Fibroblast of lung (primary cell): Measurements from ENCODE around the gene SPEM3. TPM values are rescaled to one million over a fixed set of nuclear protein-coding genes. Genes with fewer than 3 reads are reported as not detected.

Experiments used
- DNase-seq, 2 donors: peaks; one replicate each; pipeline versions ENCODE4 v3.0.0 to v3.0.0-alpha.2; 2010; ENCODE audit warnings: low read depth in 2 of 2
- H2AFZ ChIP-seq: 2 replicates; pipeline ENCODE4 v1.5.1; 2012; ENCODE audit warnings: low read length, control low read depth, inconsistent platforms
- H3K27ac ChIP-seq: 2 replicates; pipeline ENCODE4 v1.5.1; 2011; ENCODE audit warnings: low read length, control low read depth; ENCODE audit not compliant: insufficient read depth
- H3K27me3 ChIP-seq: 2 replicates; pipeline ENCODE4 v1.5.1; 2011; ENCODE audit warnings: mild to moderate bottlenecking, low read length; ENCODE audit not compliant: control insufficient read depth, insufficient read depth
- H3K36me3 ChIP-seq: 2 replicates; pipeline ENCODE4 v1.5.1; 2011; ENCODE audit warnings: low read length; ENCODE audit not compliant: control insufficient read depth, insufficient read depth
- H3K4me1 ChIP-seq: 2 replicates; pipeline ENCODE4 v1.5.1; 2011; ENCODE audit warnings: low read length; ENCODE audit not compliant: control insufficient read depth, insufficient read depth; ENCODE audit errors: extremely low read depth
- H3K4me2 ChIP-seq: 2 replicates; pipeline ENCODE4 v1.5.1; 2011; ENCODE audit warnings: low read length, control low read depth; ENCODE audit not compliant: insufficient read depth; ENCODE audit errors: extremely low read depth
- H3K4me3 ChIP-seq, 4 experiments: fragments of 200-600 bp in 1 of 4; sonication (generic) in 1 of 4; replicated peaks in 1 of 4; 2 replicates each; pipeline ENCODE4 v1.5.1; 2011 to 2016; ENCODE audit warnings: low read length in 4 of 4, low read depth in 3 of 4, mild to moderate bottlenecking in 3 of 4, control low read depth in 2 of 4, inconsistent platforms in 1 of 4, mixed read lengths in 1 of 4; ENCODE audit not compliant: insufficient read depth in 1 of 4; ENCODE audit errors: control extremely low read depth in 1 of 4
- H3K79me2 ChIP-seq: 2 replicates; pipeline ENCODE4 v1.5.1; 2012; ENCODE audit warnings: mild to moderate bottlenecking, low read length, inconsistent platforms; ENCODE audit not compliant: control insufficient read depth, insufficient read depth
- H3K9ac ChIP-seq: 2 replicates; pipeline ENCODE4 v1.5.1; 2011; ENCODE audit warnings: mild to moderate bottlenecking, low read length, control low read depth; ENCODE audit not compliant: insufficient read depth
- H3K9me3 ChIP-seq: 2 replicates; pipeline ENCODE4 v1.5.1; 2012; ENCODE audit warnings: low read depth, low read length; ENCODE audit not compliant: control insufficient read depth, insufficient read depth
- H4K20me1 ChIP-seq: 2 replicates; pipeline ENCODE4 v1.5.1; 2011; ENCODE audit warnings: low read length; ENCODE audit not compliant: control insufficient read depth, insufficient read depth; ENCODE audit errors: extremely low read depth
- EZH2 ChIP-seq: IDR thresholded peaks from 2 replicates; pipeline ENCODE4 v1.5.1; 2012; ENCODE audit warnings: low read length, control low read depth, mild to moderate bottlenecking; ENCODE audit errors: missing control alignments
- polyA plus RNA-seq, 2 donors: library from polyadenylated mRNA; depleted of rRNA in 1 of 2; stranded (reverse) in 1 of 2; unstranded in 1 of 2; fragments of >200 nt; gene quantifications; 2 replicates each; pipeline ENCODE4 v1.2.1, GENCODE V29; 2011 to 2012; ENCODE audit warnings: missing spikeins in 1 of 2
- total RNA-seq: library from RNA; depleted of rRNA; stranded (reverse); fragments of >200 nt; gene quantifications from 2 replicates; pipeline ENCODE4 v1.2.1, GENCODE V29; 2014
- TF ChIP-seq, protein P1 (sequence below), 2 donors: IDR thresholded peaks in 1 of 2; conservative IDR thresholded peaks in 1 of 2; 1 replicate in 1 of 2; 2 replicates in 1 of 2; pipeline ENCODE4 v1.5.1; 2011 to 2012; ENCODE audit warnings: low read length in 2 of 2, control low read depth in 1 of 2, inconsistent platforms in 1 of 2, low read depth in 1 of 2, mild to moderate bottlenecking in 1 of 2

Gene SPEM3
- total and polyA plus RNA-seq, 2 donors (not counting 1 experiment from before 2014, with no cell fraction given) = not detected

DNA sequence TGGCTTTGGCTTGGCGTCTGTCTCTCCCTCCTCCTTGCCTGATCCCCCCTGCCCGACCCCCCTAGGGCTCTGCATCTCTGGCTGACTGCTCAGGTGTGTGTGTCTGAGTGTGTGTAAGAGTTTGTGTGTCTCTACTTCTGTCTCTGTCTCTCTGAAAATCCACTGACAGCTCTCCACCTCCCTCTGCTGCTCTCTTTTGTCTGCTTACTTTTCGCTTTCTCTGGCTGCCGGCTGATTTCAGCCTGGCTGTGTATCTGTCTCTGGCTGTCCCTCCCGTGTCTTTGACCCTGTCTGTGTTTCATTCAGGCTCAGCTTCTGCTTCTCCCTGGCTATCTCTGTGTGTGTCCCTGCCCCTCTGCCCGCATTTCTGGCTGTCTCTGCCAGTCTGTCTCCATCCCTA is 12.3 kb upstream of the SPEM3 start:
- H4K20me1 ChIP-seq = no peaks in the 10 kb centered on the region
- H3K36me3 ChIP-seq = peaks cover 7% of the 10 kb centered on the region
- no peak overlapping the region for H3K9ac ChIP-seq
- no peaks in the 10 kb centered on the region for H3K27me3 ChIP-seq
- no peaks in the 10 kb centered on the region for H3K9me3 ChIP-seq
- DNase-seq = no peak
- TF ChIP-seq, protein P1, sequence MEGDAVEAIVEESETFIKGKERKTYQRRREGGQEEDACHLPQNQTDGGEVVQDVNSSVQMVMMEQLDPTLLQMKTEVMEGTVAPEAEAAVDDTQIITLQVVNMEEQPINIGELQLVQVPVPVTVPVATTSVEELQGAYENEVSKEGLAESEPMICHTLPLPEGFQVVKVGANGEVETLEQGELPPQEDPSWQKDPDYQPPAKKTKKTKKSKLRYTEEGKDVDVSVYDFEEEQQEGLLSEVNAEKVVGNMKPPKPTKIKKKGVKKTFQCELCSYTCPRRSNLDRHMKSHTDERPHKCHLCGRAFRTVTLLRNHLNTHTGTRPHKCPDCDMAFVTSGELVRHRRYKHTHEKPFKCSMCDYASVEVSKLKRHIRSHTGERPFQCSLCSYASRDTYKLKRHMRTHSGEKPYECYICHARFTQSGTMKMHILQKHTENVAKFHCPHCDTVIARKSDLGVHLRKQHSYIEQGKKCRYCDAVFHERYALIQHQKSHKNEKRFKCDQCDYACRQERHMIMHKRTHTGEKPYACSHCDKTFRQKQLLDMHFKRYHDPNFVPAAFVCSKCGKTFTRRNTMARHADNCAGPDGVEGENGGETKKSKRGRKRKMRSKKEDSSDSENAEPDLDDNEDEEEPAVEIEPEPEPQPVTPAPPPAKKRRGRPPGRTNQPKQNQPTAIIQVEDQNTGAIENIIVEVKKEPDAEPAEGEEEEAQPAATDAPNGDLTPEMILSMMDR (conservative IDR thresholded peaks at IDR 0.05 in 1 of 2, IDR thresholded peaks at IDR 0.05 in 1 of 2; ENCODE audit: low read depth in 1 of 2, low read length in 2 of 2) = no peak
- no peak for TF ChIP-seq EZH2
- H3K4me2 ChIP-seq = no peak overlapping the region
- H3K79me2 ChIP-seq = no peaks in the 10 kb centered on the region
- H3K27ac ChIP-seq = no peak overlapping the region
- no peak overlapping the region for H2AFZ ChIP-seq
- peaks cover 7% of the 10 kb centered on the region for H3K4me1 ChIP-seq
- no peak overlapping the region for H3K4me3 ChIP-seq

- Histone ChIP-seq H2AFZ (no peak overlapping the region), H3K9ac (no peak overlapping the region), H3K9me3 (no peaks in the 10 kb centered on the region), H4K20me1 (no peaks in the 10 kb centered on the region), H3K27ac (no peak overlapping the region), H3K79me2 (no peaks in the 10 kb centered on the region), H3K4me2 (no peak overlapping the region), H3K4me3 (no peak overlapping the region), H3K4me1 (peaks cover 7% of the 10 kb centered on the region), H3K36me3 (peaks cover 7% of the 10 kb centered on the region), H3K27me3 (no peaks in the 10 kb centered on the region)
- no peak for TF ChIP-seq EZH2
- TF ChIP-seq, protein P1 (conservative IDR thresholded peaks at IDR 0.05 in 1 of 2, IDR thresholded peaks at IDR 0.05 in 1 of 2; ENCODE audit: low read depth in 1 of 2, low read length in 2 of 2) = no peak
- no peak for DNase-seq
These were observed 11.5 kb upstream of the SPEM3 start for GRCh38 chr17:7417056-7417655.

DNA sequence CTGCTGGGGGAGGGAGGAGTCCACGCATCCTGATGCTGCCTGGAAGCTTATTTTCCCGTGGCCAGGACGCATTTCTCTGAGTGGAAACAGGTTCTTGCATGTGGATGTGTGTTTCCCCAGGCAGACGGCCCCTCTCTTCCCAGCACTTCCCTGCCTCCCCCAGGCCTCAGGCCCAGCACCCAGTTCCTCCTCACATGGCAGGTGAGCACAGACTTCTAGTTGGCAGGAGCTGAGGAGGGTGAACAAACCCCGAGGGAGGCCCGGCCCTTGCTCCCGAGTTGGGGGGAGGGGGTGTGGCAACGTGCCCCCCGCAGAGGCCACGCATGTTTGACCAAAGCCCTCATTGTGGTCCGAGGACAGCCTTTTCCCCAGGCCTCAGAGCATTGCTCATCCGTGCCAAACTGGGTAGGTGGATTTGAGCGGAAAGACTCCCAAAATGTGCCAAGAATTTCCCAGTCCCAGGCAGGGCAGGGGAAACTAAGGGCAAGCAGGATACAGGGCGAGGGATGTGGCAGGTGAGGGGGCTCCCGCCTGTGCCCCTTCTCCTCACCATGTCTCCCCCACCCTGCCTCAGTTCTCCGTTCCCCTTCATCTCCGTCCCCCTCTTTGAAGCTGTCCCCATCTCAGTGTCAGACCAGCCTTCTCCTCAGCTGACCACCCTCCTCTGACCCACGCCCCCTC is 10.0 kb upstream of the SPEM3 start:
- H3K36me3 ChIP-seq = peaks cover 7% of the 10 kb centered on the region
- no peaks in the 10 kb centered on the region for H3K79me2 ChIP-seq
- no peak overlapping the region for H3K27ac ChIP-seq
- no peak overlapping the region for H2AFZ ChIP-seq
- H4K20me1 ChIP-seq = no peaks in the 10 kb centered on the region
- H3K9me3 ChIP-seq = no peaks in the 10 kb centered on the region
- H3K9ac ChIP-seq = no peak overlapping the region
- no peaks in the 10 kb centered on the region for H3K27me3 ChIP-seq
- no peaks in the 10 kb centered on the region for H3K4me1 ChIP-seq
- H3K4me2 ChIP-seq = no peak overlapping the region
- H3K4me3 ChIP-seq = no peak overlapping the region
- DNase-seq = no peak
- no peak for TF ChIP-seq EZH2
- TF ChIP-seq, protein P1 (conservative IDR thresholded peaks at IDR 0.05 in 1 of 2, IDR thresholded peaks at IDR 0.05 in 1 of 2; ENCODE audit: low read depth in 1 of 2, low read length in 2 of 2) = no peak
